Activated T-cell treated with anti-CD3 and anti-CD28 coated beads for 48 hours (primary cell): ENCODE data around the gene NFATC1.

ENCODE experiments used
- DNase-seq: peaks from one replicate; pipeline ENCODE4 v3.0.0-alpha.2; 2020; ENCODE audit warnings: low read depth

The NFATC1 gene

DNA sequence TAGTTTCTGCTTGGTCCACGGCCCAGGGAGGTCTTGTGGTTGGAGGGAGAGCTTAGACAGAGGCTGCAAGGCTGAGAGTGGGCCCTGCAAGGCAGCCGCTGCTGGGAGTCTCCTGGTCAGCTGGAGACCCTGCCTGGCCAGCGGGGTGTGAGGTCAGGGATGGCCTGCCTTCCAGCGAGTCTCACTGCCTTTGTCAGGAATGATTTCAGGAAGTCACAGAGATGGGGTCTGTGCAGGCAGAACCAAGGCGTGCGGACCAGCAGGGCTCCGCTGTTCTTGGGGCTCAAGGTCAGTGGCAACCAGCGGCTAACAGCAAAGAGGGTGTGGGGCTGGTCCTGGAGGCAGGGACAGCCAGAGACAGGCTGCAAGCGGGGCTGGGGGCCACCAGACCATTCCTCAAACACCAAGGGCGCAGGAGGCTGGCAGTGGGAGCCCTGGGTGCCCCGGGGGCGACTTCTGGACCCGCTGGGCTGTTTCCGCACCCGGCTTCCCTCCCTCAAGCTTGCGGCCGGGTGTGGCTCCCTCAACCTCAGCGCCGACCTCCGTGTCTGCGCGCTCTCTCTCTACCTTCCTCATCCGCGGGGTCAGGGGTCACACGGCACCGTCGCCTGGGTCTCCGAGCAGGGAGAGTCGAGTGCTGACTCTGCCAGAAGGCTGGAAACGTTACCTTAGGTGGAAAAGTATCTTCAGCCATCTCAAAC is 159.4 kb downstream of the NFATC1 start:
- DNase-seq, result no peak

DNA sequence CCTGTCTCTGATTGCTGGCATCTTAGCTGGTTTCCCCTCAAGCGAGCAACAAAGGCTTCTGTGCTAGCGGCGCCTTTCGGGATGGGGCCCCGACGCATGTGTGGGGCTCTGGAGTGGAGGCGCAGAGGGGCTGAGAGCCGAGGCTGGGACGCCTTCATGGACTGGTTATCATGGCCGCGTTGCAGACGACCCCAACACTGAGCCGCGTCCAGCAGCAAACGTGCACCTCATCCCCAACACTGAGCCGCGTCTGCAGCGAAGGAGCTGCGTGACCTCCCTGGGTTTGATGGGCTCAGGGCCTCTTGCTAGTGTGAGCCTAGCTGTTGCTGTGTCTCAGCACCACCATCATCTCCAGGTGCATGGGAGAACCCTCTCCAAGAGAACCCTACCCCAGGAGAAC is 160.2 kb downstream of the NFATC1 start:
- DNase-seq, result no peak

DNA sequence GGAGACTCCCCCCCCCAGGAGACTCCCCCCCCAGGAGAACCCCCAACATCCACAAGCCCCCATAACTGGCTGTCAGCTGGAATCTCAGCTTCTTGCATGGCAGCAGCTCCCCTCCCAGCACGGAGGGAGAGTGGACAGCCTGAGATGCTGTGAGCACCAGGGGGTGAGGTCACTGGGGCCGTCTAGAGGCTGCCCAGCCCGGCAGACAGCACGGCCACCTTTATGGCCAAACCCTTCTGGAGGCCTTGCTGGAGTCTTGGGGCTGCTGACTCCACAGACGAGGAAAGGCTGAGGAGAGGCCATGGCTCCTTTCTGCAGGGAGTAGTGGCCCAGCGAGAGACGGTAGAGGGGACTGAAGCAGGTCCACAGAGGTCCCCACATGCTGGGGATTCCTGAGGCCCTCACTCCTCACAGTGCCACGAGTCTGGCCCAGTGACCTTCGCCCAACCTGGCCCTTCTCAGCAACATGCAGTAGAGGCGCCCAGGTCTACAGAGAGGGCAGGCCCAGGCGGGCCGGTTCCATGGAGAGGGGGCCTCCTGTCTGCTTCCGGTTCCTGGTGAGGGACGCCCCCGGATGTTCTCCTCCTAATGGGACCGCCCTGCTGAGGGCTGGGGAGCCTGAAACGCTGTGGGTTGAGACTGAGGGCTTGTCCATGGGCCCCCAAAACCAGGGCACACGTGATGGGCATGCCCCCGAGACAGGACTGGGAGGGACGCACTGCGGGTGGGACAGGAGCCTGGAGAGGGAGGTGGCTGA is 161.3 kb downstream of the NFATC1 start:
- no peak for DNase-seq

DNA sequence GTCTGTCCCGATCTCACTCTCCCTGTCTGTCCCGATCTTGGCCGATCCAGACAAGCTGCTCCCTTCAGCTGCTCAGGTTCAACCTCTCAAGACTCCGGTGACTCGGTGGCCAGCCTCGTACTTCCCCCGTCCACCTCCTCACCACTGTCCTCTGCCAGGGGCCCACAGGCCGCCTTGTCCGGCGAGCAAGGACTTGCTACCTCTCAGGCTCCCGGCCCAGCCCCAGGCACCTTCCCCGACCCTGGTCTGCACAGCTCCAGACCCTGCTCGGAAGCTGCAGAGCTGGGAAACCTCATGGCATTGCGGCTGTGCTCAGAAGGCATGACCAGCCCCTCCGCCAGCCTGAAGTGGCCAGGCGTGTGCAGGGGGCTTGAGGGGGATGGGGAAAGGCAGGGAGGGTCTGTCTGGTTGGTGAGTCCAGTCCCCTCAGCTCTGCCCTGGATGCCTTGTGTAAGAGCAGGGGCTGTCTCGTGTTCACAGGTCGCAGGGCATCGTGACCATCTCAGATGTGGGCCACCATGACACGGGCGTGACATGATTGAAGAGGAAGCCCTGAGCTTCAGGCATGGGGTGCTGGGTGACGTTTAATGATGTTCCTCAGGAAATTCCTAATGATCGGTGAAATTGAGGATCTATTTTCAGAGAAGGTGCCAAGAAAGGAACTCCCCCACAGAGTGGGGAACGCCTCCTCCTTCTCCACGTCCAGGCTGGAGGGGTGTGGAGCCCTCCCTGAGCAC is 162.6 kb downstream of the NFATC1 start:
- DNase-seq, result no peak

DNA sequence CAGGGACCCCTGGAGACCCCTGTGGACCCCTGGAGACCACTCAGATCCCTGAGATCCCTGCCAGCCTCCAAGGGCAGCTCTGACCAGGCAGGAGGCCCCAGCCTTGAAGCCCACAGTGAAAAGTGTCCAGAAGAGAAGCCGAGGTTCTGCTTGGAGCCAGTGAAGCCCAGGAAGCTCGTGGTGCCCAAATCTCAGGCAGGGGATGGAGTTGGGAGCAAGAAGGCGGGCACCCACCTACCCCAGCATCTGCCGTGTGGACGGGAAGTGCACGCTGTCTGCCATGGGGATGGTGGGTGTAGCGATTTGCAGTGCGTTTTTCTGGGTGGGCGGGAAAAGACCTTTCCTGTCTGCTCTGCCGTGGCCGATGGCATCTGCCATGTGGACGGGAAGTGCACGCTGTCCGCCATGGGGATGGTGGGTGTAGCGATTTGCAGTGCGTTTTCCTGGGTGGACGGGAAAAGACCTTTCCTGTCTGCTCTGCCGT is 163.2 kb downstream of the NFATC1 start:
- DNase-seq, result no peak

DNA sequence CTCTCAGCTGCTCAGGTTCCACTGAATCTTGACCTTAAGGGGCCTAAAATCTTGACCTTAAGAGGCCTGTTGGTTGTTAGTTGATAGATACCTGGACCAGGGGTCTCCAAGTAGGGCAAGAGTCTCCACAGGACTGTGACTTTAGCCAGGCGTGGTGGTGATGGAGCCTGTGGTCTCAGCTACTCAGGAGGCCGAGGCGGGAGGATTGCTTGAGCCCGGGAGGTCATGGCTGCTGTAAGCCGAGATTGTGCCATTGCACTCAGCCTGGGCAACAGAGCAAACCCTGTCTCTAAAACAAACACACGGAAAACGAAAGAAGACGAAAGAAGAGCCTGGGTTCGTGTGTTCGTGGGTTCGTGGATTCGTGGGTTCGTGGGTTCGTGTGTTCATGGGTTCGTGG is 163.7 kb downstream of the NFATC1 start:
- DNase-seq, result no peak

DNA sequence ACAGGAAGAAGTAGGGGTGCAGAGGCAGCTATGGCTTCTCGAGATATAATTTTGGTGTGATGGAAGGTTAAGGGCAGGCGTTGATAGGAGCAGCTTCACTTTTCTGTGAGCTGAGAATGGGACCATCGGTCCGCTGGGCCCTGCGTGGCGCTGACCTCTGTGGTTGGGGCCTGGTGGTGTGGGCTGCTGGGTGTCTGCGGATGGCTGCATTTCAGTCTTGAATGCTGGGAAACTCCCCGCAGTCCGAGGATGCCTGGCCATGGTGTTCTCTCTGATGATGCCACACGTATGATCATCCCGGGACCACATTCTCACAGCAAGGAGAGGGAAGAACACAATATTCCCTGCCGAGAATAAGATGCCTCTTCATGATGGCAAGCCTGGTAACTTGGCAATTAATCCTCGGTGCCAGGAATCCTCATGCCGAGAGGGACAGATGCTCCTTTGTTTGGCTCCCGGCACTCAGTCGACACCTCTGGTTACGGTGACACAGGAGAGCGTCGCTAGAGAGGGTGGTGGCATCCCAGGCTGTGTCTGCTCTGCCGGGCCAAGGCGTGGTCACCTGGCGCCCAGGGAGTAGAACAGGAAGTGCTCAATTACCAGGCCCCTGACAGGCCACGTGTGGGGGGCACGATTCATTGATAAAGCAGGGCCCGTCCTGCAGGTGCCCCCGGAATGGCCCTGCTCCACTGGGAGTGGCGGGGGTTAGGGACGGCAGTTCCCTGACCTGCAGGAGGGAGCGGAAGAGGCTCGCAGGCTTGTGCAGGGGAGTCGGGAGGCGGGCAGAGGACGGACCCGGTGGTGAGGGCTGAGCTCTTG is 164.5 kb downstream of the NFATC1 start:
- no peak for DNase-seq

DNA sequence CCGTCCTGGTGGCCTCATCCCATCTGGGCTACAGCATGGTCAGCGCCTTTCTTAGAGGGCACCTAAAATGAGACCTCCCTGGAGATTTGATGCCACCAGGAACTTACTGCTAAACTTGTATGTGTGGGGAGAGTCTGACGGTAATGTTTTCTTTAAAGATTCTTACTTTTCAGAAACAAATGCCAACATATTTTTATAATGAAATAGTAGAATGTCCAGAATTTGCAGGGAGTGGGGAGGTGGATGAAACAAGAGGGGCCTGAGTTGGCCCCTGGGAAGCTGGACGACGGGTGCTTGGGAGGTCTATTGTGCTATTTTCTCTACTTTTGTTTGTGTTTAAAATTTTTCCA is 165.1 kb downstream of the NFATC1 start:
- DNase-seq, result no peak

DNA sequence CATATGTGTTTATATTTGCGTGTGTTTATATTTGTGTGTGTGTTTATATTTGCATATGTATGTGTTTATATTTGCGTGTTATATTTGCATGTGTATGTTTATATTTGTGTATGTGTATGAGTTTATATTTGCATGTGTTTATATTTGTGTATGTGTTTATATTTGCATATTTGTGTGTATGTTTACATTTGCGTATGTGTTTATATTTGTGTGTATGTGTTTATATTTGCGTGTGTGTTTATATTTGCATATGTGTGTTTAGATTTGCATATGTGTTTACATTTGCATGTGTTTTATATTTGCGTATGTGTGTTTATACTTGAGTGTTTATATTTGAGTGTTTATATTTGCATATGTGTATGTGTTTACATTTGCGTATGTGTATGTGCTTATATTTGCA is 168.2 kb downstream of the NFATC1 start:
- DNase-seq, result no peak

DNA sequence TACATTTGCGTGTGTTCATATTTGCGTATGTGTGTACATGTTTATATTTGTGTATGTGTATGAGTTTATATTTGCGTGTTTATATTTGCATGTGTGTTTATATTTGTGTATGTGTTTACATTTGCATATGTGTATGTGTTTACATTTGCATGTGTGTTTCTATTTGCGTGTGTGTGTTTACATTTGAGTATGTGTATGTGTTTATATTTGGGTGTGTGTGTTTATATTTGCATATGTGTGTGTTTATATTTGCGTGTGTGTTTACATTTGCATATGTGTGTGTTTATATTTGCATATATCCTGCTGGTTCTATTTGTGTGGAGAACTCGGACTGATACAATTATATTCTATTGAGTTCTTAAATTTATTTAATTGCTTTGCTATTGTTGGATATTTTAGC is 168.7 kb downstream of the NFATC1 start:
- no peak for DNase-seq

DNA sequence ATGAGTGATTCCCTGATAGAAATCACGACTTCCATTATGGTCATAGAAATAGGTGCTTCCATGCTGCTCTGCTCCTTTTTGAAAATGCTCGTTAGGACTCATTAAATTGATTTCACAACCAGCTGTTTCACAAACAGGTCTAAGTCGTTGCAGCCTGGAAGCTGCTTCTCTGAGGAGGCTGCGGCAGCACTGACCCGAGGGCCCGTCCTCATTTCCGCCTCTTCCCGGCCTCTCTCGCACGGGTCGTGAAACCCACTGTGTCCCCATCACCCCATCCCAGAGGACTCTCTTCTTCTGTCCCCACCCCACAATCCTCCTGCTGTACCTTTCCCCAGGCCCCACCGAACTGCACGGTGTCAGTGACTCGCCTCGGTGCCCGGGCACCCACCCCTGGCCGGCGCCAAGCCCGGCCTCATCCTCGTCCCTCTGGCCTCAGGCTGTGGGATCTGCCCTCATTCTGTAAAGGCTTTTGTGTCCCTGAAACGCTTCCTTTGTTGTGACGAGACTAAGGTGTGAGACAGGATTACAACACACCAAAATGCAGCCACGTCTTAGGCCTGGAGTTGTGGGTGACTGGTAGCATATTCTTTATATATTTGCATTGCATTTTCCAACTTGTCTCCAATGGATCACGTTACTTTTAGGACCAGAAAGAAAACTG is 171.2 kb downstream of the NFATC1 start:
- DNase-seq, result no peak

DNA sequence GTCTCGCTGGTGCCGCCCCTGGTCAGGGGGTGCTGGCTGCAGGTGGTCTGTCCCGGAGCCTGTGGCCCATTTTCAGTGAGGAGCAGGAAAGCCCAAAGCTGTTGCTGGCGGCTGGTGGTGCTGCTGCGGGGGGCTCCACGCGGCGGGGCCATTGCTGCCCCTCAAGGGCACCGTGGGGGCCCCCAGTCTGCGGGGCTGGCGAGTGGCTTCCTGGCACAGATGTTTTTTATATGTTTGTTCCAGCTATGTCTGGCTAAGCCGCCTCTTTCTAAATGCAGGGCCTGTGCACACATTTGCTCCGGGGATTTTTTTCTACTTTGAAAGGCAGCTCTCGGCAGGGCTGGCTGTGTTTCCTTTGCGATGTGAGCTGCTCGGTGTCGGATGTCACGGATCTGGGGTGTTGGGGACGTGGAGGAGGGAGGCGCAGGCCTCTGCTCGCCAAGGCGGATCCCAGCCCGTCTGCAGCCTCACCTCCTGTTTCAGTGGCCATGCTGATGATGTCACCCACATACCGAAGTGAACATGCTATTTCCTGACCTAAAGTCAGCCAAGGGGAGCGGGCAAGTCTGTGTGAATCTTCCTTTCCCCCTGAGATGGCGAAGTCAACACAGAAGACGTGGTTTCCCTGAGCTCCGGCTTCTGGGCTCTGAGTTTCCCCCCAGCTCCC is 171.9 kb downstream of the NFATC1 start:
- DNase-seq, result no peak

DNA sequence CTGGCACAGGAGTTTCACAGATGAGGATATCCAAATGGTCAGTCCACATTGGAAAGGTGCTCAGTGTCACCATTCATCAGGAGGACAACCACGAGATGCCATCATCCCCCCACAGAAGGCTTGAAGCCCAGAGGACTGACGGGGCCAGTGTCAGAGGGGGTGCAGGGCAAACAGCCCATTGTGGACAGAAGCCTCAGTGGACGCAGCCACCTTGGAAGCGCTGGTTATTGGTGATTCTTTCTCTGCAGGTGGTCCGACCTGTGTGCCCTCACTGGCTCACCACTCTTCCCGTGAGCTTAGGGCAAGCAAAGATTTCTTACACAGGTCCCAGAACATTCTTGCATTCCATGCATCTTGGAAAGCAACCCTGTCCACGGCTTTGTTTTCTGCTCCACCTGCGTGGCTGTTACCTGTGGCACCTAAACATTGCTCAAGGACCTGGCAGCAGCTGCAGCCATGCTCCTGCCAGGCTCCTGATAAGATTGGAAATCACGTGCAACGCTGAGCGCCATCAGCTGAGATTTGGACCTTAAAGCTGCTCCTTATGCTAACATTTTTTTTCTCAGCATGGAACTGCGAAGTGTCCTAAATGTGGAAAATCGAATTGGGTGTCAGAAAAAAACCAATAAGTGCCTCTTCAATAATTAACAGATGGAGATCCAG is 172.9 kb downstream of the NFATC1 start:
- DNase-seq, result no peak

DNA sequence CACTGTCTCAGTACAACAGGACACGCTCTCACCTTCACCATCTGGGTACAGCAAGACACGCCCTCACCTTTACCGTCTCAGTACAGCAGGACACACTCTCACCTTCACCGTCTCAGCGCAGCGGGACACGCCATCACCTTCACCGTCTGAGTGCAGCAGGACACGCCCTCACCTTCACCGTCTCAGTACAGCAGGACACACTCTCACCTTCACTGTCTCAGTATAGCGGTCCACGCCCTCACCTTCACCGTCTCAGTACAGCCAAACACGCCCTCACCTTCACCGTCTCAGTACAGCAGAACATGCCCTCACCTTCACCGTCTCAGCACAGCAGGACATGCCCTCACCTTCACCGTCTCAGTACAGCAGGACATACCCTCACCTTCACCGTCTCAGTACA is 174.0 kb downstream of the NFATC1 start:
- DNase-seq, result no peak

DNA sequence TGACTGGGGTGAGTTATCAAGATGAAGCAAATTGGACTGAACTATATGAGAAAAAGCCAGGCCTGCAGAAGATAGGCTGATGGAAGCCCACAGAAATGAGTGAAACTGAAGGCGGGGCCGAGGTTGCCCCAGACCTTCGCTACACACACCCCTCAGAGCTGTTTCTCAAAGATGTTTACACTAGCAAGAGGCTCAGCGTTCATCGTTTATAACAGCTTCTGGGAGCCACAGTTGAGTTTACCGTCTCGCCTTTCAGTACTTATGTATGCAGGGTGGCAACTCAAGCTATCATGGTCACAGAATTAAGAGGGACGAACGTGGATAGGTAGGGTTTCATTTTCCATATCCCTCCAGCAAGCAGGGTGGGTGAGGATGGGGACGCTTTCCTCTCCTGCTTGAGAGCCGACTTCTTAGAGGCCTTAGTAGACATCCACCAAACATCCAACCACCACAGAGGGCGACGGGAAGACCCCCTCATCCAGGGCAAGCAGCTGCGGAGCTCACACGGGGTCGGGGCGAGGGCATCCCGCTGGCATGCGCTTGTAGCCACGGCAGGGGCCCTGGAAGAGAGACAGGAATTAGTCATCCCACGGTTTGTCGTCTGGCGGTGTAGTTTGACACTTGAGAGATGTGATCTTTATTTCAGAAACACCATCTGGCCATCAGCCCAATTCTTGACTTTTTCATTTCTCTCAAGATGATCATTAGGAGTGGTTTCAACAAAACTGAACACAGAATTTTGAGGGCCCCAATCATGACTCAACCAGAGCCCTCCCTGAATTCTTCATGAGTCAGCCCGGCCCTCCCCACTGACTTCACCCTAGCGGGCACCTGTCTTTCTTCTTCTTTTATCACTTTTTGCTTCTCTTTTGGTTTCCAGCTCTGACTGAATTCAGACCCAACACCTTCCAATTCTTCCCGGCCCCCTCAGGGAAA is 174.8 kb downstream of the NFATC1 start:
- DNase-seq, result no peak

DNA sequence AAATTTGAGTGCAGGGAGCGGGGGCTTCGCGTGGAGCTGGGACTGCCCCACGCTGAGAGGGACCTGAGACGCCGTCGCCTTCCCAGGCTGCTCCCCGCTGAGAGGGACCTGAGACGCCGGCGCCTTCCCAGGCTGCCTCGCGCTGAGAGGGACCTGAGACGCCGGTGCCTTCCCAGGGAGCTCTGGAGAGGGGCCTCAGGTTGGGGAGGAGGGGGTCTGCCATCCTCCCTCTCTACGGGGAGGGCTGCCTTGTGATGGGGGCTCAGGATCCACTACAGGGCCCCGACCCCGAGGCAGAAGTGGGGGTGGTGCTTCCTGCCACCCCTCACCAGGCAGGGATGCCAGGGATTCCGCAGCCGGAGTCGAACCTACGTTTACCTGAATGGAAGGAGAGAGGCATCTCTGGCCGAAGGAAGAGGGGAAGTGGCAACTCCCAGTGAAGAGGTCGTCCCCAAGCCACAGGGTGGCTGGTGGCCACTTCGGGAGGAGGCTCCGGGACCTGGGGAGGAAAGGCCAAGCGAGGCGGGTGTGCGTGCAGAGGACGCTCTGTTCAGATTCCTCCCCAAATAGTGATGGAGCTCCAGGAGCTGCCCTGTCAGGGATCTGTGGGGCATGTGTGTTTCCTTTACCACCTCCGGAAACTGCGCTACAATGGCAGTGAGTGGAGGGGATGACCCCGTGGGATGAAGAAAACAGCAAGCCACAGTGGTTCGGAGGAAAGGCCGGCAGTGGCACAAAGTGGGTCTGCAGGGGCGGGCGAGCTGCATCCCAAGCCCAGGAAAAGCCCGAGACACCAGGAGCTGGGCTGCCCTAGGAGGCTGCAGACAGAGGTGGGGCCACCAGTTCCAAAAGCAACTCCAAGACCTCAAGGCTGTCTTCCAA is 175.7 kb downstream of the NFATC1 start:
- no peak for DNase-seq

DNA sequence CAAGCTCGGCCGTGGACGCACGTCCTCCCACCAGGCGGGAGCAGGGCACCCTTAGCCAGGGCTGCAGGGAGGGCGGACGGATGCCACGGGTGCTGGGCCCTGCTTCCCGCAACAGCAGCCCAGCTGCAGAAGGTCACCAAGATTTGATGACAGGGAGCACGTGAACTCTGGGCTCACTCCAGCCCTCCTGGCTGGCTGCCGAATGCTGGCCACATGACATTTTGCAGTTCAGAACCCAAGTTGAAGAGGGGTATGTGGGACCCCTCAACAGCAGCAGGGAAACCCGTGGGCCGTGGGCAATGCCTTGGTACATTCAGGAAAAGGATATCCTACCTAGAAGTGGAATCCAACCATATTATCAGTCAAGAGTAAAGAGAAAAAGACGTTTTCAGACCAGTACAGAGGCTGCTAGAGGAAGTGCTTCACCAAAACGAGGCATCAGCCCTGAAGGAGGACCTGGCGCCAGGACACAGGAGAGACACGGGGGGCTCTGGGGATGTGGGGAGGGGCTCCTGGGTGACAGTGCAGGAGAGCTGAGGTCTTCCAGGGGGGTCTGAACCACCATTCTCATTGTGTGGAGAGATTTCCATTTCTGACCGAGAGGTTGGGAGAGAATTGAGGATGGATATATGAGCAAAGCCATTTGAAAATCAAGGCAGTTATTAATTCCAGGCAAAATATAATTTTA is 176.5 kb downstream of the NFATC1 start:
- no peak for DNase-seq
